H1 (cell line): ENCODE results near the gene MDFIC2. TPM values are rescaled to one million over a fixed set of nuclear protein-coding genes. Genes with fewer than 3 reads are reported as not detected.

ENCODE experiments used
- CTCF ChIA-PET: fragments of 300-600 bp; sonication (Branson Sonifier 250); formaldehyde crosslinking; loops from one replicate; lab custom pipeline; 2021; ENCODE audit not compliant: partially characterized antibody; lab: Charles Lee
- POLR2A ChIA-PET: fragments of 300-600 bp; sonication (Branson Sonifier 250); formaldehyde crosslinking; loops from one replicate; lab custom pipeline; 2021; ENCODE audit warnings: inconsistent platforms; ENCODE audit not compliant: partially characterized antibody; lab: Charles Lee
- DNase-seq, 2 experiments: peaks; one replicate each; pipeline versions ENCODE4 v3.0.0 to v3.0.0-alpha.2; 2010 to 2022; ENCODE audit warnings: low spot score in 2 of 2, low read depth in 1 of 2, mixed read lengths in 1 of 2
- FAIRE-seq: peaks from 2 replicates; lab custom pipeline; 2011; peaks lifted over from hg19 to GRCh38; lab: Jason Lieb, UNC
- H2AFZ ChIP-seq: 2 replicates; pipeline ENCODE4 v1.8.1; 2012; ENCODE audit warnings: low read length, inconsistent platforms
- H2AK5ac ChIP-seq: 2 replicates; pipeline ENCODE4 v1.6.1; 2013; ENCODE audit warnings: low read depth, low read length
- H2BK120ac ChIP-seq: replicated peaks from 2 replicates; pipeline ENCODE3; 2013; ENCODE audit warnings: low read depth, low read length, inconsistent platforms
- H2BK12ac ChIP-seq: 2 replicates; pipeline ENCODE4 v1.6.1; 2013; ENCODE audit warnings: low read depth, low read length
- H2BK15ac ChIP-seq: 2 replicates; pipeline ENCODE4 v1.6.1; 2013; ENCODE audit warnings: low read length
- H2BK20ac ChIP-seq: 2 replicates; pipeline ENCODE4 v1.6.1; 2013; ENCODE audit warnings: low read length
- H2BK5ac ChIP-seq: 2 replicates; pipeline ENCODE4 v1.6.1; 2013; ENCODE audit warnings: low read depth, low read length
- H3K14ac ChIP-seq: 2 replicates; pipeline ENCODE4 v1.6.1; 2013; ENCODE audit warnings: inconsistent platforms; ENCODE audit not compliant: insufficient read length
- H3K18ac ChIP-seq: 2 replicates; pipeline ENCODE4 v1.6.1; 2013; ENCODE audit warnings: low read length; ENCODE audit errors: extremely low read depth
- H3K23ac ChIP-seq: 2 replicates; pipeline ENCODE4 v1.6.1; 2013; ENCODE audit warnings: inconsistent platforms; ENCODE audit not compliant: insufficient read length
- H3K23me2 ChIP-seq: 2 replicates; pipeline ENCODE4 v1.6.1; 2013; ENCODE audit warnings: low read depth, low read length
- H3K27ac ChIP-seq: 2 replicates; pipeline ENCODE4 v1.6.1; 2011; ENCODE audit warnings: low read depth, low read length, inconsistent platforms
- H3K27me3 ChIP-seq, 4 experiments: replicated peaks in 1 of 4; 1 replicate in 1 of 4; 2 replicates in 3 of 4; pipeline versions ENCODE4 v1.6.1 to v1.8.1; 2011 to 2013; ENCODE audit warnings: low read length in 3 of 4, mild to moderate bottlenecking in 3 of 4, inconsistent platforms in 2 of 4, mixed read lengths in 2 of 4, moderate library complexity in 1 of 4; ENCODE audit not compliant: control insufficient read depth in 3 of 4, insufficient read depth in 3 of 4; ENCODE audit errors: extremely low read depth in 1 of 4
- H3K36me3 ChIP-seq, 4 experiments: 2 replicates each; pipeline versions ENCODE4 v1.6.1 to v1.8.1; 2011 to 2013; ENCODE audit warnings: mild to moderate bottlenecking in 4 of 4, low read length in 3 of 4, moderate library complexity in 2 of 4, control low read depth in 1 of 4, inconsistent platforms in 1 of 4; ENCODE audit not compliant: insufficient read depth in 4 of 4, control insufficient read depth in 2 of 4
- H3K4ac ChIP-seq: replicated peaks from 2 replicates; pipeline ENCODE3; 2013; ENCODE audit warnings: low read length, low read depth, mixed read lengths, inconsistent platforms; ENCODE audit not compliant: insufficient read length
- H3K4me1 ChIP-seq, 4 experiments: replicated peaks in 1 of 4; 1 replicate in 1 of 4; 2 replicates in 3 of 4; pipeline versions ENCODE4 v1.6.1 to v1.8.1; 2011 to 2013; ENCODE audit warnings: low read length in 3 of 4, inconsistent platforms in 2 of 4, mixed read lengths in 1 of 4; ENCODE audit not compliant: insufficient read depth in 4 of 4, control insufficient read depth in 3 of 4
- H3K4me2 ChIP-seq, 2 experiments: 2 replicates each; pipeline versions ENCODE4 v1.6.1 to v1.8.1; 2011 to 2013; ENCODE audit warnings: low read depth in 2 of 2, low read length in 2 of 2, control low read depth in 1 of 2, inconsistent platforms in 1 of 2, mild to moderate bottlenecking in 1 of 2; ENCODE audit not compliant: insufficient read depth in 1 of 2
- H3K4me3 ChIP-seq, 4 experiments: fragments of 200-600, 300-600 bp in 1 of 4; sonication (generic), shearing (Covaris generic), sonication (Bioruptor Twin) in 1 of 4; 2 replicates each; pipeline versions ENCODE4 v1.5.1 to v1.8.1; 2011 to 2016; ENCODE audit warnings: low read length in 4 of 4, low read depth in 3 of 4, control low read depth in 2 of 4, inconsistent platforms in 2 of 4, mild to moderate bottlenecking in 2 of 4, mixed read lengths in 1 of 4, moderate library complexity in 1 of 4; ENCODE audit not compliant: insufficient read depth in 2 of 4; ENCODE audit errors: extremely low read depth in 1 of 4
- H3K56ac ChIP-seq: replicated peaks from 2 replicates; pipeline ENCODE3; 2013; ENCODE audit warnings: low read depth, mild to moderate bottlenecking, mixed read lengths, low read length, inconsistent platforms; ENCODE audit not compliant: insufficient read length
- H3K79me1 ChIP-seq: 2 replicates; pipeline ENCODE4 v1.6.1; 2013; ENCODE audit warnings: low read depth, low read length, control low read depth
- H3K79me2 ChIP-seq, 2 experiments: 2 replicates each; pipeline versions ENCODE4 v1.6.1 to v1.8.1; 2012 to 2013; ENCODE audit warnings: low read length in 2 of 2, mild to moderate bottlenecking in 2 of 2, inconsistent platforms in 1 of 2; ENCODE audit not compliant: insufficient read depth in 2 of 2, control insufficient read depth in 1 of 2
- H3K9ac ChIP-seq, 4 experiments: replicated peaks in 1 of 4; 1 replicate in 1 of 4; 2 replicates in 3 of 4; pipeline versions ENCODE4 v1.6.1 to v1.8.1; 2011 to 2013; ENCODE audit warnings: low read depth in 3 of 4, low read length in 3 of 4, control low read depth in 2 of 4, mild to moderate bottlenecking in 2 of 4, moderate library complexity in 2 of 4, inconsistent platforms in 1 of 4; ENCODE audit errors: extremely low read depth in 1 of 4
- H3K9me3 ChIP-seq, 2 experiments: 2 replicates each; pipeline versions ENCODE4 v1.6.1 to v1.8.1; 2012 to 2013; ENCODE audit warnings: mild to moderate bottlenecking in 2 of 2, moderate library complexity in 2 of 2, control low read depth in 1 of 2, inconsistent platforms in 1 of 2, low read depth in 1 of 2, low read length in 1 of 2, mixed read lengths in 1 of 2; ENCODE audit not compliant: insufficient read depth in 2 of 2
- H4K20me1 ChIP-seq, 2 experiments: replicated peaks in 1 of 2; 2 replicates each; pipeline versions ENCODE3 to v1.8.1; 2011 to 2013; ENCODE audit warnings: inconsistent platforms in 2 of 2, low read length in 2 of 2, mild to moderate bottlenecking in 1 of 2; ENCODE audit not compliant: insufficient read depth in 2 of 2, control insufficient read depth in 1 of 2
- H4K5ac ChIP-seq: 2 replicates; pipeline ENCODE4 v1.6.1; 2013; ENCODE audit warnings: low read length, low read depth, mixed read lengths, inconsistent platforms; ENCODE audit not compliant: insufficient read length
- H4K8ac ChIP-seq: 2 replicates; pipeline ENCODE4 v1.8.0; 2013; ENCODE audit warnings: mild to moderate bottlenecking, moderate library complexity, low read length, inconsistent platforms; ENCODE audit not compliant: insufficient read depth; ENCODE audit errors: extremely low read depth
- H4K91ac ChIP-seq: replicated peaks from 2 replicates; pipeline ENCODE3; 2013; ENCODE audit warnings: low read length, mixed read lengths, inconsistent platforms; ENCODE audit not compliant: insufficient read length
- ATF2 ChIP-seq: IDR thresholded peaks from 2 replicates; pipeline ENCODE4 v1.6.1; 2012; ENCODE audit warnings: low read length, inconsistent platforms
- BACH1 ChIP-seq: IDR thresholded peaks from 2 replicates; pipeline ENCODE4 v1.6.1; 2012; ENCODE audit warnings: low read length, improper control_type of control experiment
- CHD2 ChIP-seq: IDR thresholded peaks from 2 replicates; pipeline ENCODE4 v1.6.1; 2012; ENCODE audit warnings: low read length, improper control_type of control experiment
- CREB1 ChIP-seq: IDR thresholded peaks from 2 replicates; pipeline ENCODE4 v1.6.1; 2012; ENCODE audit warnings: inconsistent platforms
- HDAC2 ChIP-seq, 2 experiments: fragments of 300-600 bp in 1 of 2; sonication (generic) in 1 of 2; IDR thresholded peaks; 2 replicates each; pipeline ENCODE4 v1.6.1; 2011 to 2012; ENCODE audit warnings: low read depth in 2 of 2, low read length in 2 of 2, mild to moderate bottlenecking in 2 of 2, moderate library complexity in 2 of 2, borderline replicate concordance in 1 of 2, inconsistent platforms in 1 of 2
- MAFK ChIP-seq: IDR thresholded peaks from 2 replicates; pipeline ENCODE4 v1.6.1; 2012; ENCODE audit warnings: low read depth, mild to moderate bottlenecking, improper control_type of control experiment, low read length
- POLR2A ChIP-seq, 2 experiments: IDR thresholded peaks; 1 replicate in 1 of 2; 2 replicates in 1 of 2; pipeline ENCODE4 v1.6.1; 2011; ENCODE audit warnings: low read depth in 2 of 2, low read length in 2 of 2, mild to moderate bottlenecking in 2 of 2; ENCODE audit errors: control extremely low read depth in 1 of 2
- RBBP5 ChIP-seq: IDR thresholded peaks from 2 replicates; pipeline ENCODE4 v1.7.1; 2012; ENCODE audit warnings: low read depth, mild to moderate bottlenecking, inconsistent platforms, low read length, moderate library complexity, borderline replicate concordance
- SIRT6 ChIP-seq: IDR thresholded peaks from one replicate; pipeline ENCODE4 v1.7.1; 2012; ENCODE audit warnings: low read length, inconsistent platforms
- ZNF274 ChIP-seq: IDR thresholded peaks from 2 replicates; pipeline ENCODE4 v1.7.0; 2012; ENCODE audit warnings: low read length, borderline replicate concordance; ENCODE audit errors: extremely low read depth
- WGBS, 2 experiments: shearing (Covaris generic) in 1 of 2; methylation state at CpG; one replicate each; pipeline versions ENCODE4 v1.1.6 to v1.1.7; 2013 to 2015; ENCODE audit warnings: low lambda C conversion rate in 2 of 2, mixed read lengths in 2 of 2, inconsistent platforms in 1 of 2, low coverage in 1 of 2, missing lambda C conversion rate in 1 of 2; ENCODE audit not compliant: insufficient replicate concordance in 2 of 2, insufficient coverage in 1 of 2, insufficient read length in 1 of 2; ENCODE audit errors: extremely low coverage in 1 of 2, missing lambda C conversion rate in 1 of 2; 5-methylcytosine and 5-hydroxymethylcytosine counted together
- polyA plus RNA-seq, 7 experiments: library from polyadenylated mRNA; depleted of rRNA in 3 of 7; stranded (reverse) in 5 of 7; unstranded in 2 of 7; fragments of >200 nt in 5 of 7; fragments of 200-250 nt in 2 of 7; gene quantifications; 1 replicate in 5 of 7; 2 replicates in 1 of 7; 4 replicates in 1 of 7; pipeline versions ENCODE4 v1.2.1 to v1.2.3, GENCODE V29; 2011 to 2013; ENCODE audit warnings: missing spikeins in 2 of 7, mixed read lengths in 2 of 7
- total RNA-seq: library from RNA; stranded (reverse); fragmentation: NEBNext Ultra II Directional; extraction: Animal tissue kit (Norgen Biotek cat#: 25700); gene quantifications from 2 replicates; pipeline ENCODE4 v1.2.1, GENCODE V29; 2021

The MDFIC2 gene
- total and polyA plus RNA-seq, 2 of the 8 experiments (the other 6 are each of a cell fraction or from before 2014, with no cell fraction given) = not detected

DNA sequence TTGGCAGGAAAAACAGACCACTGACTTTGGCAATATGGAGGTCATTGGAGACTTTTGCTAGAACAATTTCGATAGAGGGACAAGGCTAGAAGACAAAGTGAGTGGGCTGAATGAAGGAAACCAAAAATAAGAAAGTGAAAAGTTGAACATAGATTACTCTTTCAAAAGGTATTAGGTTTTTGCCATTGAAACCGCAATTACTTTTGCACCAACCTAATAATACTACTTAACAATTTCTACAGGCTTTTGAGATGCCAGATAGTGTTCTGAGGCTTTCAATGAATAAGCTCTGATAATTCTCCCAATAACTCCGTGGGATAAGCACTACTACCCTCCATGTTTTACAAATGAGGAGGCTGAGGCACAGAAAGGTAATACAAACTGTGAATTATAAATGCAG is 85.0 kb downstream of the MDFIC2 start:
- Histone ChIP-seq H3K4me3 (no peak overlapping the region), H2BK120ac (no peak overlapping the region), H3K14ac (no peak overlapping the region), H2BK12ac (no peak overlapping the region), H3K23ac (no peak overlapping the region), H3K79me1 (no peaks in the 10 kb centered on the region), H2AFZ (no peak overlapping the region), H3K4ac (no peak overlapping the region), H2AK5ac (no peak overlapping the region), H4K91ac (no peak overlapping the region), H3K23me2 (no peaks in the 10 kb centered on the region), H3K18ac (no peak overlapping the region), H3K27ac (no peak overlapping the region), H2BK15ac (no peak overlapping the region), H3K36me3 (no peaks in the 10 kb centered on the region), H3K56ac (no peak overlapping the region), H4K5ac (no peak overlapping the region), H3K79me2 (no peaks in the 10 kb centered on the region), H2BK20ac (no peak overlapping the region), H3K9me3 (no peaks in the 10 kb centered on the region), H3K4me2 (no peak overlapping the region), H4K8ac (no peak overlapping the region), H4K20me1 (no peaks in the 10 kb centered on the region), H3K27me3 (peaks cover 0 to 1% (median 0%) of the 10 kb centered on the region in 4 experiments; a peak in 1 of 7 replicates), H3K9ac (no peak overlapping the region), H3K4me1 (no peaks in the 10 kb centered on the region), H2BK5ac (no peak overlapping the region)
- WGBS, 2 experiments = 86% methylated on average over 3 of the region's 3 CpGs; no CpG with 5 or more reads in 1 of the 2 experiments
- ChIA-PET POLR2A (no interaction called here), CTCF (no interaction called here)
- no peak for DNase-seq
- no peak for FAIRE-seq
- TF ChIP-seq BACH1 (no peak), CHD2 (no peak), ATF2 (no peak), HDAC2 (IDR thresholded peaks at IDR 0.05; ENCODE audit: borderline replicate concordance in 1 of 2, low read depth in 2 of 2, low read length in 2 of 2) (no peak), SIRT6 (no peak), MAFK (no peak), ZNF274 (no peak), RBBP5 (no peak), POLR2A (IDR thresholded peaks at IDR 0.05; ENCODE audit: control extremely low read depth in 1 of 2, low read depth in 2 of 2, low read length in 2 of 2) (no peak), CREB1 (no peak)
